HCT116 (cell line): ENCODE data around the gene LRRN4CL. TPM values are rescaled to one million over a fixed set of nuclear protein-coding genes. Genes with fewer than 3 reads are reported as not detected.

Experiments
- ATAC-seq: fragments of 200-7000 bp; cut with Tn5 transposase; 2 replicates; pipeline ENCODE4 v1.9.1; 2020; ENCODE audit warnings: mild to moderate bottlenecking, moderate library complexity
- BruUV-seq: library from RNA; stranded (reverse); fragments of 400-500 nt; replicated peaks from 2 replicates; lab custom pipeline; 2021; lab: Mats Ljungman, UMichigan
- CTCF ChIA-PET: fragments of 300-600 bp; sonication (Branson Sonifier 250); formaldehyde crosslinking; loops from one replicate; lab custom pipeline; 2021; ENCODE audit warnings: antibody characterized with exemption; lab: Charles Lee
- POLR2A ChIA-PET: fragments of 300-600, 350-600 bp; sonication (Branson Sonifier 250); formaldehyde crosslinking; loops from one replicate; lab custom pipeline; 2021; ENCODE audit warnings: antibody characterized with exemption; lab: Charles Lee
- RAD21 ChIA-PET, 2 experiments: fragments of 300-600 bp; sonication (Branson Sonifier 250); formaldehyde crosslinking; loops; one replicate each; lab custom pipeline; 2023; ENCODE audit warnings: low total read pairs in 2 of 2; ENCODE audit not compliant: uncharacterized antibody in 2 of 2, unreplicated experiment in 2 of 2, low non-redundant PET in 1 of 2; lab: Charles Lee
- DNase-seq: peaks from one replicate; pipeline ENCODE4 v3.0.0-alpha.2; 2010; ENCODE audit warnings: low read depth, low spot score
- H2AFZ ChIP-seq: fragments of 200-600 bp; shearing (Covaris generic), sonication (generic); 2 replicates; pipeline ENCODE4 v1.6.1; 2017; ENCODE audit warnings: low read depth, mixed run types, mixed read lengths, antibody characterized with exemption, low read length; ENCODE audit not compliant: poor library complexity, severe bottlenecking
- H3K27ac ChIP-seq: 2 replicates; pipeline ENCODE4 v1.5.1; 2012; ENCODE audit warnings: low read depth, low read length
- H3K27me3 ChIP-seq: fragments of 200-600 bp; sonication (generic); 2 replicates; pipeline ENCODE4 v1.6.1; 2016; ENCODE audit warnings: mixed run types, low read length, mixed read lengths; ENCODE audit not compliant: insufficient read depth
- H3K36me3 ChIP-seq, 2 experiments: fragments of 200-500 bp in 1 of 2; fragments of 200-600 bp in 1 of 2; sonication (Bioruptor generic) in 1 of 2; sonication (generic) in 1 of 2; 2 replicates each; pipeline versions ENCODE4 v1.5.1 to v1.6.1; 2014 to 2016; ENCODE audit warnings: low read length in 2 of 2, inconsistent platforms in 1 of 2, mixed read lengths in 1 of 2, mixed run types in 1 of 2; ENCODE audit not compliant: insufficient read depth in 2 of 2, control insufficient read depth in 1 of 2
- H3K4me1 ChIP-seq, 2 experiments: fragments of 200-600 bp in 1 of 2; sonication (generic) in 1 of 2; 2 replicates each; pipeline versions ENCODE4 v1.5.1 to v1.6.1; 2012 to 2017; ENCODE audit warnings: low read length in 2 of 2, inconsistent platforms in 1 of 2, mild to moderate bottlenecking in 1 of 2, mixed read lengths in 1 of 2, mixed run types in 1 of 2, moderate library complexity in 1 of 2; ENCODE audit not compliant: insufficient read depth in 2 of 2, control insufficient read depth in 1 of 2
- H3K4me2 ChIP-seq: fragments of 200-600 bp; sonication (generic); 2 replicates; pipeline ENCODE4 v1.6.1; 2017; ENCODE audit warnings: mixed run types, low read length, mixed read lengths
- H3K4me3 ChIP-seq, 2 experiments: fragments of 200-600 bp in 1 of 2; sonication (generic) in 1 of 2; replicated peaks in 1 of 2; 2 replicates each; pipeline ENCODE4 v1.5.1; 2011 to 2016; ENCODE audit warnings: low read length in 2 of 2, control low read depth in 1 of 2, low read depth in 1 of 2, mild to moderate bottlenecking in 1 of 2, mixed read lengths in 1 of 2, mixed run types in 1 of 2
- H3K79me2 ChIP-seq: fragments of 200-600 bp; sonication (generic); 2 replicates; pipeline ENCODE4 v1.6.1; 2017; ENCODE audit warnings: mild to moderate bottlenecking, mixed run types, low read length, moderate library complexity, mixed read lengths; ENCODE audit not compliant: insufficient read depth
- H3K9ac ChIP-seq: fragments of 200-600 bp; sonication (generic); 2 replicates; pipeline ENCODE4 v1.6.1; 2016; ENCODE audit warnings: low read length, mixed read lengths
- H3K9me2 ChIP-seq: fragments of 200-600 bp; sonication (generic), shearing (Covaris generic); 2 replicates; pipeline ENCODE4 v1.6.1; 2017; ENCODE audit warnings: mixed run types, mild to moderate bottlenecking, moderate library complexity; ENCODE audit not compliant: insufficient read depth
- H3K9me3 ChIP-seq, 2 experiments: fragments of 200-500 bp in 1 of 2; fragments of 200-600 bp in 1 of 2; sonication (Bioruptor generic) in 1 of 2; sonication (generic) in 1 of 2; 2 replicates each; pipeline ENCODE4 v1.6.1; 2014 to 2017; ENCODE audit warnings: low read length in 2 of 2, mixed read lengths in 2 of 2, inconsistent platforms in 1 of 2, low read depth in 1 of 2, mild to moderate bottlenecking in 1 of 2, mixed run types in 1 of 2, moderate library complexity in 1 of 2; ENCODE audit not compliant: control insufficient read depth in 1 of 2, insufficient read depth in 1 of 2
- H4K20me1 ChIP-seq: fragments of 200-600 bp; sonication (generic), shearing (Covaris generic); 2 replicates; pipeline ENCODE4 v1.6.1; 2017; ENCODE audit warnings: mixed run types, mild to moderate bottlenecking, moderate library complexity; ENCODE audit not compliant: insufficient read depth
- CBX3 ChIP-seq: IDR thresholded peaks from 2 replicates; pipeline ENCODE4 v1.6.1; 2012; ENCODE audit warnings: low read depth
- CEBPB ChIP-seq: IDR thresholded peaks from 2 replicates; pipeline ENCODE4 v1.6.1; 2012; ENCODE audit warnings: low read depth
- CTCF ChIP-seq, 3 experiments: fragments of 200-600 bp in 1 of 3; sonication (generic) in 1 of 3; IDR thresholded peaks in 2 of 3; conservative IDR thresholded peaks in 1 of 3; 2 replicates each; pipeline ENCODE4 v1.5.1; 2012 to 2017; ENCODE audit warnings: low read depth in 2 of 3, low read length in 2 of 3, antibody characterized with exemption in 1 of 3, borderline replicate concordance in 1 of 3, control low read depth in 1 of 3, mild to moderate bottlenecking in 1 of 3, mixed read lengths in 1 of 3, mixed run types in 1 of 3, moderate library complexity in 1 of 3; ENCODE audit not compliant: insufficient read depth in 1 of 3
- EGR1 ChIP-seq: IDR thresholded peaks from 2 replicates; pipeline ENCODE4 v1.6.1; 2012; ENCODE audit warnings: low read depth
- ELF1 ChIP-seq: IDR thresholded peaks from 2 replicates; pipeline ENCODE4 v1.6.1; 2012; ENCODE audit warnings: low read depth, borderline replicate concordance
- EZH2 ChIP-seq: fragments of 200-600 bp; sonication (generic); IDR thresholded peaks from 2 replicates; pipeline ENCODE4 v1.6.1; 2017; ENCODE audit warnings: antibody characterized with exemption, mixed run types
- EZH2phosphoT487 ChIP-seq: fragments of 200-600 bp; IDR thresholded peaks from 2 replicates; pipeline ENCODE4 v1.6.1; 2018; ENCODE audit warnings: antibody characterized with exemption, borderline replicate concordance
- FOSL1 ChIP-seq: IDR thresholded peaks from 2 replicates; pipeline ENCODE4 v1.6.1; 2012; ENCODE audit warnings: low read depth
- JUND ChIP-seq: IDR thresholded peaks from 2 replicates; pipeline ENCODE4 v1.6.1; 2012
- POLR2A ChIP-seq: IDR thresholded peaks from 2 replicates; pipeline ENCODE4 v1.7.0; 2011; ENCODE audit warnings: borderline replicate concordance; ENCODE audit not compliant: insufficient read depth, insufficient read length; ENCODE audit errors: extremely low read depth
- POLR2AphosphoS5 ChIP-seq: IDR thresholded peaks from 2 replicates; pipeline ENCODE4 v1.6.1; 2011; ENCODE audit warnings: mild to moderate bottlenecking, low read depth, low read length, moderate library complexity
- RAD21 ChIP-seq: IDR thresholded peaks from 2 replicates; pipeline ENCODE4 v1.6.1; 2012; ENCODE audit warnings: low read depth, mild to moderate bottlenecking
- SP1 ChIP-seq: IDR thresholded peaks from 2 replicates; pipeline ENCODE4 v1.6.1; 2012; ENCODE audit warnings: low read depth
- SRF ChIP-seq: IDR thresholded peaks from 2 replicates; pipeline ENCODE4 v1.6.1; 2012; ENCODE audit warnings: low read depth
- YY1 ChIP-seq: IDR thresholded peaks from 2 replicates; pipeline ENCODE4 v1.6.1; 2011; ENCODE audit warnings: low read length, low read depth, moderate library complexity, mild to moderate bottlenecking; ENCODE audit not compliant: insufficient replicate concordance; ENCODE audit errors: extremely low read depth
- ZNF274 ChIP-seq: fragments of 200-500 bp; sonication (Bioruptor generic); IDR thresholded peaks from 2 replicates; pipeline ENCODE4 v1.6.1; 2014; ENCODE audit warnings: mild to moderate bottlenecking, low read depth, low read length, inconsistent platforms
- intact Hi-C: fragments of 100-400 bp; cut with micrococcal nuclease; formaldehyde crosslinking; loops from 2 replicates; pipeline ENCODE4 v1.10.0; 2022
- total RNA-seq: library from RNA; stranded (reverse); gene quantifications from one replicate; pipeline ENCODE4 v1.2.1, GENCODE V29; 2021; ENCODE audit not compliant: unreplicated experiment
- TF ChIP-seq, protein P1 (sequence below): IDR thresholded peaks from 2 replicates; pipeline ENCODE4 v1.6.1; 2012
- TF ChIP-seq, protein P2 (sequence below): IDR thresholded peaks from 2 replicates; pipeline ENCODE4 v1.6.1; 2011; ENCODE audit warnings: mild to moderate bottlenecking, low read length, moderate library complexity; ENCODE audit not compliant: insufficient replicate concordance; ENCODE audit errors: extremely low read depth
- TF ChIP-seq, protein P3 (sequence below): IDR thresholded peaks from 2 replicates; pipeline ENCODE4 v1.6.1; 2012; ENCODE audit warnings: low read depth

The LRRN4CL gene
- total RNA-seq, 1 experiment from 2014 or later = 0.71 TPM

GRCh38 chr11:62694455-62695167 lies 5.3 kb upstream of the LRRN4CL start:
- CTCF ChIA-PET = interaction anchor here (0.6 to 3.7 kb wide), 8 partner anchors 8 to 300 kb away, joined by 3 to 15 read pairs (median 4); partner anchors contain the start of gene TUT1
- BruUV-seq = no TSS peak
- no peak overlapping the region for H2AFZ ChIP-seq
- peak; percentile 72 for DNase-seq
- intact Hi-C loops = loop anchor here (2.0 to 5.0 kb wide), 2 partner anchors 14 to 297 kb away; no protein-coding TSS in a partner anchor
- RAD21 ChIA-PET = no interaction called here
- H3K4me3 ChIP-seq = no peak overlapping the region
- H3K4me1 ChIP-seq = no peaks in the 10 kb centered on the region
- peaks cover 19 to 30% of the 10 kb centered on the region in 2 experiments; a peak in 3 of 4 replicates for H3K36me3 ChIP-seq
- H3K9me3 ChIP-seq = no peaks in the 10 kb centered on the region
- H3K9me2 ChIP-seq = no peaks in the 10 kb centered on the region
- no peaks in the 10 kb centered on the region for H3K27me3 ChIP-seq
- no peaks in the 10 kb centered on the region for H4K20me1 ChIP-seq
- no peaks in the 10 kb centered on the region for H3K79me2 ChIP-seq
- POLR2A ChIA-PET = interaction anchor here (1.7 to 2.0 kb wide), 2 partner anchors 26 to 30 kb away, joined by 3 to 6 read pairs; partner anchors contain the start of genes C11orf98 and CSKMT
- H3K4me2 ChIP-seq = no peak overlapping the region
- H3K27ac ChIP-seq = peak overlapping the region; percentile 56
- ATAC-seq = peak; percentile 90
- no peak overlapping the region for H3K9ac ChIP-seq
- TF ChIP-seq, protein P1, sequence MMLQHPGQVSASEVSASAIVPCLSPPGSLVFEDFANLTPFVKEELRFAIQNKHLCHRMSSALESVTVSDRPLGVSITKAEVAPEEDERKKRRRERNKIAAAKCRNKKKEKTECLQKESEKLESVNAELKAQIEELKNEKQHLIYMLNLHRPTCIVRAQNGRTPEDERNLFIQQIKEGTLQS = no peak
- TF ChIP-seq POLR2AphosphoS5 = 0 out of 2 replicates have a peak, but pooled peaks have one; percentile 23
- TF ChIP-seq, protein P2, sequence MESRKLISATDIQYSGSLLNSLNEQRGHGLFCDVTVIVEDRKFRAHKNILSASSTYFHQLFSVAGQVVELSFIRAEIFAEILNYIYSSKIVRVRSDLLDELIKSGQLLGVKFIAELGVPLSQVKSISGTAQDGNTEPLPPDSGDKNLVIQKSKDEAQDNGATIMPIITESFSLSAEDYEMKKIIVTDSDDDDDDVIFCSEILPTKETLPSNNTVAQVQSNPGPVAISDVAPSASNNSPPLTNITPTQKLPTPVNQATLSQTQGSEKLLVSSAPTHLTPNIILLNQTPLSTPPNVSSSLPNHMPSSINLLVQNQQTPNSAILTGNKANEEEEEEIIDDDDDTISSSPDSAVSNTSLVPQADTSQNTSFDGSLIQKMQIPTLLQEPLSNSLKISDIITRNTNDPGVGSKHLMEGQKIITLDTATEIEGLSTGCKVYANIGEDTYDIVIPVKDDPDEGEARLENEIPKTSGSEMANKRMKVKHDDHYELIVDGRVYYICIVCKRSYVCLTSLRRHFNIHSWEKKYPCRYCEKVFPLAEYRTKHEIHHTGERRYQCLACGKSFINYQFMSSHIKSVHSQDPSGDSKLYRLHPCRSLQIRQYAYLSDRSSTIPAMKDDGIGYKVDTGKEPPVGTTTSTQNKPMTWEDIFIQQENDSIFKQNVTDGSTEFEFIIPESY = no peak
- no peak for TF ChIP-seq POLR2A
- TF ChIP-seq ZNF274 = no peak
- no peak for TF ChIP-seq JUND
- no peak for TF ChIP-seq SRF
- no peak for TF ChIP-seq SP1
- no peak for TF ChIP-seq ELF1
- peak; percentile 80 for TF ChIP-seq RAD21
- no peak for TF ChIP-seq CEBPB
- TF ChIP-seq, protein P3, sequence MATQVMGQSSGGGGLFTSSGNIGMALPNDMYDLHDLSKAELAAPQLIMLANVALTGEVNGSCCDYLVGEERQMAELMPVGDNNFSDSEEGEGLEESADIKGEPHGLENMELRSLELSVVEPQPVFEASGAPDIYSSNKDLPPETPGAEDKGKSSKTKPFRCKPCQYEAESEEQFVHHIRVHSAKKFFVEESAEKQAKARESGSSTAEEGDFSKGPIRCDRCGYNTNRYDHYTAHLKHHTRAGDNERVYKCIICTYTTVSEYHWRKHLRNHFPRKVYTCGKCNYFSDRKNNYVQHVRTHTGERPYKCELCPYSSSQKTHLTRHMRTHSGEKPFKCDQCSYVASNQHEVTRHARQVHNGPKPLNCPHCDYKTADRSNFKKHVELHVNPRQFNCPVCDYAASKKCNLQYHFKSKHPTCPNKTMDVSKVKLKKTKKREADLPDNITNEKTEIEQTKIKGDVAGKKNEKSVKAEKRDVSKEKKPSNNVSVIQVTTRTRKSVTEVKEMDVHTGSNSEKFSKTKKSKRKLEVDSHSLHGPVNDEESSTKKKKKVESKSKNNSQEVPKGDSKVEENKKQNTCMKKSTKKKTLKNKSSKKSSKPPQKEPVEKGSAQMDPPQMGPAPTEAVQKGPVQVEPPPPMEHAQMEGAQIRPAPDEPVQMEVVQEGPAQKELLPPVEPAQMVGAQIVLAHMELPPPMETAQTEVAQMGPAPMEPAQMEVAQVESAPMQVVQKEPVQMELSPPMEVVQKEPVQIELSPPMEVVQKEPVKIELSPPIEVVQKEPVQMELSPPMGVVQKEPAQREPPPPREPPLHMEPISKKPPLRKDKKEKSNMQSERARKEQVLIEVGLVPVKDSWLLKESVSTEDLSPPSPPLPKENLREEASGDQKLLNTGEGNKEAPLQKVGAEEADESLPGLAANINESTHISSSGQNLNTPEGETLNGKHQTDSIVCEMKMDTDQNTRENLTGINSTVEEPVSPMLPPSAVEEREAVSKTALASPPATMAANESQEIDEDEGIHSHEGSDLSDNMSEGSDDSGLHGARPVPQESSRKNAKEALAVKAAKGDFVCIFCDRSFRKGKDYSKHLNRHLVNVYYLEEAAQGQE = no peak
- peak; percentile 86 to 88 (median 87); a peak in 5 of 6 replicates for TF ChIP-seq CTCF (IDR thresholded peaks at IDR 0.05 in 2 of 3, conservative IDR thresholded peaks at IDR 0.05 in 1 of 3; ENCODE audit: borderline replicate concordance in 1 of 3, insufficient read depth in 1 of 3, low read depth in 2 of 3, low read length in 2 of 3)
- TF ChIP-seq FOSL1 = no peak
- TF ChIP-seq EZH2 = no peak
- no peak for TF ChIP-seq YY1
- no peak for TF ChIP-seq CBX3
- TF ChIP-seq EZH2phosphoT487 = no peak
- TF ChIP-seq EGR1 = no peak
